Hippocampal formation (tissue), 2 donors: ENCODE measurements around the gene ST6GALNAC3.

ENCODE experiments used
- DNase-seq, 2 donors: peaks; one replicate each; lab custom pipeline; 2025; lab: John Stamatoyannopoulos, UW

The ST6GALNAC3 gene

DNA sequence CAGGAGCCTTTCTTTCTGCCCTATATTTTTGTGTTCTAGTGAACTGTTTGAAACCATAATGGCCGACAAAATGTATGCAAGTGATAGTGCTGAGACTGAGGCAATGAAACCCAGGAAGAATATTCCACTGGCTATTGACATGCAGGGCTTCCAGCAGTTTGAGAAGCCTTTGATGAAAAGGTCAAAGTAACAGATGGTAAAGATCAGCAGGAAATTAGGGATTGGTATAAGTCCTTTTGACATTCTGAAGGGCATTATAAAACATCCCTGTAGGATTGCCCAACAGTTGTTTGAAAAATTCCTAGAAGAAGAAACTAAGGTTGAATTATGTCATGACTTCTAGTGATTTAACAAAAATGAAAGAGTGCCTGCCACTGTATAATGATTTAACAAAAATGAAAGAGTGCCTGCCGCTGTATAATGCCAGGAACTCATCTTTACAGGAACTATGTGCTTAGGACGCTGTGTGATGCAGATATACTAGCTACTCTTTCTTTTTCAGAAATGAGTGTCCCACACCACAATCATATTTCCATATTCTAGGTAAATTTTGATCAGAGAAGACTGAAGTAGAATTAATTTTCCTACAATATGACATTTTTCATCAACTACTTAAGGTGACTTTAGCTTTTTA, 508.8 kb downstream of the ST6GALNAC3 start:
- no peak for DNase-seq

DNA sequence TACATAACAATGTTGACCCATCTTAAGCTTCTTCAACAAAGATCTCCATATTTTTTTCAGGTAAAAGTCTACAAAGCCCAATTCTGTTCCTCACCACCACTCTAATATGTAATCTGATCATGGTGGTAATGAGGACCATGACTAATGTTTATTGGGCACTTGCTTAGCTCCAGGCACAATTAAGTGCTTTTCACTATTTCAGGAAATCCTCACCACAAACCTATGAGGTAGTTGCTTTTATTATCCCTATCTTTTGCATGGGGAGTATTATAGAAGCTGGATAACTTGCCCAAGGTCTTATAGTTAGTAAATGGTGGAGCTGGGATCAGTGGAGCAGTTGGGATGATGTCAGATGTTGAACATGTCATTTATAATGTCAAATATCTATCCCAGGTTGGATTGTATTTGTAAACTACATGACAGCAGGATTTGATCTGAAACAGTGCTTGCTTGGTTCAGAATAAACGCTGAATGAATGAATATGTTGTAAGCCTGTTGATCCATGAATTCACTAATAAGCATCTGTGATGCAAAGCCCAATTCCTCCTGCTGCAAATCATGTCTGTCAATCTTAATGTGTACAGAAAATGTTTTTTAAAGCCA, 509.4 kb downstream of the ST6GALNAC3 start:
- DNase-seq, result no peak

DNA sequence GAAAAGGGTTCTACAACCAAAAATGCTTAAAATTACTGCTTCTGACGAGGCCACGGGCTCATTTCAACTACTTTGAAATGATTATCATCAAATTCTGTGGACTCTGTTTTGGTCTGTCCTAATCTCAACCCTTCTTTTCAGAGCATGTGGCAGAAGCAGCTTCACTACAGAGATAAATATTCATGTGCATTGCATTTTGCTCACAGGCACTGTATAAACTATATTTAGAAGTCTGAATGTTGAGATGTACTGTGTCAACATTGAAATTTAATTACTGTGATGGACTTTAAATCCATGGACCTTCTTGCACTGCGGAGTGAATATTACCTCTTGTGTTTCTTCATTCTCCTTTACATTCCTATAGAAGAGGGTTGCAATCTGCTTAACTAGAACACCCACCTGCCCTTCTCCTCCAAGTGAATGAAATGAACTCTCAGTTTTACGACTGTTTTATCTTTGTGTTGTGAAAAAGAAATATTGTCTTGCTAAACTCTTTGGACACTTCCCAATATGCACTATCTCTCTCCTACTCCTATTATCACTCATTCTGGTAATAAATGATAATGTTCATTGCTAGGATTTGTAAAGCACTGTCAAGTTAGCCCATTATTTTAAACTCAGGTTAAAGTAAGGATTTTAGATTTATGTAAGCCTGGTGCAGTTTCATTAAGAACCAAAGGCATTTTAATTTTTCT, 511.6 kb downstream of the ST6GALNAC3 start:
- DNase-seq, result no peak

DNA sequence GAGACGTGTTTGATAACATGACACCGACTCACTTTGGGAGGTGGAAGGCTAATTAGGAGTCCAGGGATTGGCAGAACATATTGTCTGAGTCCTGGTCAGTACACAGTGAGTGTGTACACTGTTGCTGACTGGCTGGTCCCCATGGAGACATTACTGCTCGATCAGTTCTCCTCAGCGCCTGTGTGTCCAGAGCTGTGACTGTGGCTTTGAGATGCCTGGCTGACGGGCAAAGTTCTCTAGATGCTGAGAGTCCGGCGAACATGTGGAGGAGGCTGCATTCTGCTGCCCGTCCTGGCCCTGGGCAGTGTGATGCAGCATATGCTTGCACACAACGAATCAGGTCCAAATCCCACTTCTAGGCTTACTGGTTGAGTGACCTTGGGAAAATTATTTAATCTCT, 512.7 kb downstream of the ST6GALNAC3 start:
- DNase-seq, result no peak

DNA sequence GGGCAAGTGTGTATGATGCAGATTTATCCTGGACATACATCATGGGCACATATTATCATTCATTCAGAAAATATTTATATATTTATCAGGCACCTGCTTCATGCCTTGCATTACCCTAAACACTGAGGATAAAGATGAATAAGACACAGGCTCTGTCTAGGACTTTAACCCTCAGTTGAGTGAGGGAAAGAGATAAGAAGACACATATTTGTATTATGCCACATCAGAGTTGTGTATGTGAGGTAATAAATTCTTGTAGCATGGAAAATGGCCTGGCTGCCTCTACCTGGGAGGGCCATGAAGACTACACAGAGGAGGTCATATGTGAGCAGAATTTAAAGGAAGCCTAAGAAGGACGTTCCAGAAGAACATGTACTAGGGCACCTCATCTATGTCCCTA, 516.9 kb downstream of the ST6GALNAC3 start:
- DNase-seq, result no peak

DNA sequence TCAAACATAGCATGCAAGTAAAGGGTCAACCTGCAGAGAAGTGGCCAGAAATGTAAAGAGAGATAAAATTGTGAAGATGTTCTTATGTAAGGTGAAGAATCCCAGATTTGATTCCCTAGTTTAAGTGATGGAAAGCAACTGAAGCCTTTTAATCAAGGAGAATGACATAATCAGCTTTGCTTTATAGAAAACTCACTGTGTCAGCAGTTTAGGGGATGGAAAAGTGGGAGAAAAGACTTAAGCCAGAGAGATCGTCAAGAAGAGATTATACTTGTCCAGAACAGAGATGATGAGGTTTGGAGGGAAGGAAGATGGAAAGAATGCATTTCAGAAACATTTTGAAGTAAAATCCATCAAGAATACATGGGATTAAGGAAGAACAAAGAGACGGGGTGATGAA, 517.4 kb downstream of the ST6GALNAC3 start:
- DNase-seq, result no peak

DNA sequence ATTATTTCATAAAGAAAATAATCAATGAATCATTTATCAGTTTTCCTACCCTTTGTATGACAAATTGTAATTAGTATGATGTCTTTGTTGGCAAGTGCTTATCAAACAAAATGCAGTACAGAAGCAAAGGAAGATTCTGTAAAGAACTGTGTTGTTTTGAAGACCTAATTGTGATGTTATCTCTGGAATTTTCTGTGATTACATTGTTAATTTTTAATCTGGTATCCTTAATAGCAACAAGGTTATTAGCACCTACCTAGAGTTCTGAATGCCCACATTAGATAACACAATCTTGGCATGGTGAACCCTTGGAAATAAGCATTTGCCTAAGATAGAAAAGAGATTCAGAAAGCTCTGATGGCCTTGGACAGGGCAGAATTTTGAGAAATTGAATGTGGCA, 518.6 kb downstream of the ST6GALNAC3 start:
- DNase-seq, result no peak

DNA sequence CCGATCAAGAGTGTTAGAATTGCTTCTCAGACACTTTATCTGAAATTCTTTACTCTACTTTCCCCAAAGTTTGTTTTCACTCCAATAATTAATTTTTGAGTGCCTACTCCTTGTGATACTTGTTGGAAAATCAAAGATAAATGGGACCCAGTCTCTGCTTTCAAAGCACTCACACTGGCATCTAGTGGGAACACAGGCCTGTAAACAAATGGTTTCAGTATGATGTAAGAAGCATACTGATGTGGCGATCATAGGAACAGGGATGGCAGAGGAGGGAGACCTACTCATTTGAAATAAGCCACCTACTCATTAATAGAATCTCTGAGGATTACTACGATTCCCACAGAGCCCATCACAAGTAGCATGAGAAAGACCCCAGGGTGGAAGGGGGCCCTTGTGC, 519.1 kb downstream of the ST6GALNAC3 start:
- no peak for DNase-seq

DNA sequence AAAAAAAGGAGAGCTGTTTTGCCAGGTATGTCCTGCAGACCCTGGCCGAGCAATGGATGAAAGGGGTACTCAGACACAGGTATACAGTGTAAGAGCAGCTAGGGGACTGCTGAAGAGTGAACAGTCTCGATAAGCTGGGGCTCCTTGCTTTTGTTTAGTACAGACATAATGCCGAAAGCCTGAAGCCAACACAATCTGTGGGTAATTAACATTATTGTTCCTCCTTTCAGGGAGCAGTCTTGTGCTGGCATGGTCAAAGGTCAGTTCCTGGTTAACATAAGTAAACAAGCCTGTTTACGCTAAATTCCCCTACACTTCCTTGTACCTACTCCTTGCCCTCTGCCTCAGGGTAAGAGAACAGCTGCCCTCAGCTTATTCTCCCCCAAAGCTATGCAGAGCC, 520.5 kb downstream of the ST6GALNAC3 start:
- no peak for DNase-seq

DNA sequence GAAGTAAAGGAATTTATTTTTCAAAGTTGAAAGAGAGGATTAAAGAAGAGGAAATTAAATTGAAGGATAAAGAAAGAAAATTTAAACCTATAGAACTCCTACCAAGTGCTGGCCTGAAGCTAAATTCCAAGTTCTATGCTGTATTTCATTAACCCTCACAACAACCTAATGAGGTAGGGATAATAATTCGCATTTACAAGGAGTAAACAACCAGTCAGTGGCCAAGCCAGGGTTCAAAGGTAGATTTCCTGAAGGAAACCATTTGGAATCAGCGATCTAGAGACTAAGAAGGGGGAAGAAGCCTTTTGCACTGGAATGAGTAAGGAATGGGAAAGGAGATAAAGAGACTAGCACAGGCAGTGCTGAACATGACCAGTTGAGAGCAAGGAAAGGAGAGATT, 526.9 kb downstream of the ST6GALNAC3 start:
- no peak for DNase-seq

DNA sequence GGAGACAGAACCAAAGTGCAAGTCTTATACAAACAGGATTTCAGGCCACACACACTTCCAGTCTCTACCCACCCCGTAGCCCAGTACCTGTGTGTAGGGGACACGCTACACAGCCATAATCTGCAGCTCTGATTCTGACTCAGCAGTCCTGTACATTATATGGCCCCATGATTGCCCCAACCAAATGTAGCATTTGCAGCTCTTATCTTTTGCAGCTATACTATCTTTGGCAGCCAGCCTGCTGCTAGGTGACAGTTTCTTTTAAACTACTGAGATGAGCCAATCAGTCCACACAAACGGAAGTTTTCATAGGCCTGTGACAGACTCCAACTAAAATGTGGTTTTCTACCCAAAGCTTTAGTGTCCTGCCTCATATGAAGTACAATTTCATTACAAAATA, 533.2 kb downstream of the ST6GALNAC3 start:
- DNase-seq, result no peak

DNA sequence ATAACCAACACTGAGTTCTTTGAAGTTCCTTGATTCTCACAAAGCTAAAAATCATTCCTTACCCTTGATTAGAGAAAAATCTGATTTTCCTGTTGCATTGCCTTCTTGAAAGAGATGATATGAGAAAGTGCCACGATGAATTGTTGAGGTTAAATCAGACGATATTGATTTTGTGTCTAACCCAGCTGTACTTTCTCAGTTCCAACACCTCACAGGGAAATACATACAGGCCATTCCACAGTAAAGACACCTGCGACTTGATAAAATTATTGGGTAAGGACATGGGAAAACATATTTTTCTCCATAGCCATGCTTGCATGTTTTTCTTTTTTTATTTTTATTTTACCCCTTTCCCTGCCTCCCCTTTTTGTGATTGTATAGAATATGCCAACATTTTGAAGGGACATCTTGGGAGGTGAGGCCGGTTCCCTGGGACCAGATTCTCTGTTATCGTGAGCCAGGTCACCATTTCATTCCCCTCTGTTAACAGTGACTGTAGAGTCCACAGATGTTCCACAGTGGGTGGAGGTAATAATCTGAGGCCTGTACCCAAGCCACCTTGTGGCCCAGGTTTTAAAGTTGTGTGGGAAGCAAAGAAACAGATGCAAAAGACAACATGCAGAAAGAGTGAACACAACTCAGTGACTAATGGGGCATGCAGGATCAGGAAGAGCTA, 537.4 kb downstream of the ST6GALNAC3 start:
- DNase-seq, result no peak

DNA sequence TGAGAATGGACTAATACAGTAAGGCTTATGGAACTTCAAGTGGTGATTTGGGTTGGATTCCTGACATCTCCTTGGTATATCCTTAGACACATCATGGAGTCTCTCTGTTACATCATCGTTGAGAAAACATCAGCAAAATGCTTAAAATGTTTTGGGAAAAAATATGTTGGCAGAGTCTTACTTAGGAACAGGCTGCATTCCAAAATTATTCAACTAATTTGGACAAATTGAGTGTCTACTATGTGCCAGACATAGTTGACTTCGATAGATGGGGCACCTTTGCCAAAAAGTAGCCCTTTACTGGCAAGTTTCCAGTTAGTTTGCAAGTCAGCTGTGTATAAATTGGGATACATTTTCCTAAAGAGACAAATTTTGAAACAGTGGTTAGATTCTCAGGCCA, 539.3 kb downstream of the ST6GALNAC3 start:
- no peak for DNase-seq

DNA sequence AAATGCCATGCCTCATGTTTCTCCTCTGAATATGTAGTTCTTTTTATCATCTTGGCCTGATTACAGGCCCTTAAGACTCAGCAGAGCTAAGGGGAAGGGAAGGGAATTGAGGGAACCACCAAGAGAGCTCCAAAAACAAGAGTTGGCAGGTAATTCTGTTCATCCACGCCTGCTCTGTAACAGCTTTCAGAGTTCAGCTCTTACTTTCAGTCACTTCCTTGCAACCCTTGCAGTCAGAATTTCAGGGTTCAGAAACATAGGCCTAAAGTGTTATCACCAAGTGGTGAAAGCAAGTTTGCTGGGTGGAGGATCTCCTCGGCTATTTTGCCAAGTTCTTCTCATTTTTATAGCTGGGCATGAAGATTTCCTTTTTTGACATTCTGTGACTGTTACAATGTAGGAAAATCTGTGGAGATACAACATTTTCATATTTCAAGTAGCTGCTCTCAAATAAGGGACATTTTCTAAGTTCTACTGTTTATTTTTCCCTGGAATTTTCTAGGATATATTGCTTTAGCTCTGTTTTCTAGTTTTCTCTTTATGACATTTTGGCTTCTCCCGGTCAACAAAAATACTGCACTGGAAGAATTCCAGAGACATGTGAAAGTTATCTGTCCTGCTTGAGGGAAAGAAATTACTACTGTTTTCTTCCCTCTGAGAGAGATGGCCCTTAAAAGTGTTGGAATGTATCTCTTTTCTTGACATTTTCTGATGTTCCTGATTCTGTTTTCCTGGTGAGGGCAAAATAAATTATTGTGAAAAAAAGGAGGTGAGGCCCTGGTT, 540.9 kb downstream of the ST6GALNAC3 start:
- DNase-seq, result no peak

DNA sequence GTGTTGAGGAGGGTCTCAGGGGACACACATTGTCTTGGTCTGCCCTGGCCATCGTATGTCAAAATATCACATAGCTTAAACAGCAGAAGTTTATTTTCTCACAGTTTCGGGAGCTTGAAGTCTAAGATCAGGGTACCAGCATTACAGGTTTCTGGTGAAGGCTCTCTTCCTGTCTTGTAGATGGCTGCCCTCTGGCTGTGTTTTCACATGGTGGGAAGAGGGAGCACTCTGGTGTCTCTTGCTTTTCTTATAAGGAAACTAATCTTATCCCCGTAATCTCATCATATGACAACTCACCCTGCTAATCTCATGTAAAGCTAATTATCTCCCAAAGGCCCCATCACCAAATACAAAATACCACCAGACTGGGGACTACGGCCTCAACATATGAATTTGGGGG, 545.8 kb downstream of the ST6GALNAC3 start:
- DNase-seq, result no peak

DNA sequence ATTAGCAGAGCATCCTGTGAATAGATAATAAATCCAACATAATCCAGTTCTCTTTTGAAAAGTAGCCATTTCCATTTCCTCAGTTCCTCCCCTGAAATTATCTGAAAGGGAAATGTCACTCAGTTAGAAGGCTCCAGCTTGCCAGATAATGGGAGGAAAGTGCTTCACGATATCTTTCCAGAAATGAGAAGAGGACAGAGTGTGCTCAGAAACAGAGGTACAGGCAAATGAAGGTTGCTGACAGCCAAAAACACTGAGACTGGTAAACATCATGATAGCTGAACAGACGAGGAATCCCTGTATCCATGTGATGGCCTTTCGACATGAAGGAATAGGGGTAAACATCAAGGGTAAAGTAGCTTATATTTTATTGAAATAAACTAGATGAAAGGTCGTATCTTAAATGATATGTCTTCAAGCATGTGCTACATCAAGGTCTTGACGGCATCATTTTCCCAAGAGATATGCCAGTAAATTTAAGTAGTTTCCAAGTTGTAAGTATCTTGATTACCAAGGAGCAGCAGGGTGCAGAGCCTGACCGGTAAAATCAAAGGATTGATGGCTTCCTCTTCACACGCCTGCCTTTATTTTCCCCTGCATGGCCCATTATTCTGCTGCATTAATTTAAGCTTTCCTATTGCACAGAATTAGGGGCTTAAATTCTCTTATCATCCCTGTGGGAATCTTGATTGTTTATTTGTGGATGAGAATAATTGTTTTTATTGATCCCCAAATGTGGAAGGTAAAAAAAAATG, 548.4 kb downstream of the ST6GALNAC3 start:
- DNase-seq, result no peak

DNA sequence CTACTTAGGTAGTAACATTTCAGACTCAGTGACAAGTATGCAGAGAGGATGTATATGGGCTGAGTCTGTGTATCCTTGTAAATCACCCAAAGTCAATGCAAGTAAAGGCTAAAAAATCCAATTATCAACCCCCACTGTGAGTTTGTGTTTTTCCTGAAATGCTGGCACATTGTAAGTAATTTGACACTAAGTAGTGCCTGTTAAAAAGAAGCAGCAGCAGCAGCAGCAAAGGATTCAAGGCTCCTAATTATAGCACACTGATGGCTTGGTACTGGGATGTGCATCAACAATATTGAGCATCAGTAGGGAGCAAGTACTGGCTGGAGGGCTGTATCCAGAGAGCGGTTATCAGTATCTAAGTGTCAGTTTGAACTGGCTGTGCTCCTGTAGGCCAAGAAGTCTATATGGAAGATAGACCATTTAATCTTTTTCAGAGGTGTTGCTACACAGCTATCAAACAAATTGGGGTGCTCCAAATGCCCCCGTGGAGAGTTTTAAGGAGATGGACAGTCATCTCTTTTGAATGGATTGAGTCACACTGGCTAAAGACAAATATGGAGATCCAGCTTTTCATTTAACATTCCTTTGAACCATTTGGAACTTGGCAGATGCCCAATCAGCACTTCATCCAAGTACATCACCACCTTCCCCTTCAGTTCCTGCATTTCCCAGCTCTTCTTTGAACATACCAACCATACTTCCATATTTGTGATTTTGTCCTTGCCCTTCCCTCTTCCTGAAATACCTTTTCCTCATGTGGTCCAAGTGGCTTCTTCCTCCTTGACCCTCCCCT, 551.5 kb downstream of the ST6GALNAC3 start:
- no peak for DNase-seq

DNA sequence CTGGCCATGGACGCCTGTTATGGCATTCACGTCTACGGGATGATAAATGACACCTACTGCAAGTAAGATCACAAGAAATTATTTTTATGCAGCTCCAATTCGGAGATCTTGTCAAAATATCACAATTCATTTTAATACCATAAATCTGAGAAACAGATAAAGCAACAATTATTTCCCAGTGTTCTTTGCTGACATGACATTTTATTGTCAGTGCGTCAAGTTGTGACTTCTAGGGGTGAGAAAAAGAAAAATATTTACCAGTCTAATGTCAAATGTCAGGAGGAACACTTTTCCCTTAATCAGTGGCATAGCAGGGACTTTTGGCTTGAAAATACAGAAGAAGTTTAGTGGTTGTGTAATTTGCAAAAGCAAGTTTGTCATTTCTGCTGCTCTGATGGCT, 553.0 kb downstream of the ST6GALNAC3 start:
- no peak for DNase-seq

DNA sequence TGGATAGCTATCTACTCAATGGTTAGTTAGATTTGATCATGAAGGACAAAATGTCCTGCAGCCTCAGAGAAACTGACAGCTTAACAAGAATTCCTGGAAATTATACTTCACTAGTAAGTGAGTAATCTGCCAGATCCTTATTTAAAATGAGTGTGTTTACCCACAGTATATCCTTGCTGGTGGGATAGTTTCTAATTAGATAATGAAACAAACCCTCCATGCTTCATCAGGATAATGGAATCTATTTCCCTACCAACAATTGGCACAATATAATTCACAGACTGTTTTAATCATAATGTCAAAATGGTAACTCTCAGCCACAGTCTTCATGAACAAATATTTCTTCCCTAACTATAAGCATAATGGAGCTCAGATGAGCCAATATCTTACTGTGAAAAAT, 553.4 kb downstream of the ST6GALNAC3 start:
- DNase-seq, result no peak

DNA sequence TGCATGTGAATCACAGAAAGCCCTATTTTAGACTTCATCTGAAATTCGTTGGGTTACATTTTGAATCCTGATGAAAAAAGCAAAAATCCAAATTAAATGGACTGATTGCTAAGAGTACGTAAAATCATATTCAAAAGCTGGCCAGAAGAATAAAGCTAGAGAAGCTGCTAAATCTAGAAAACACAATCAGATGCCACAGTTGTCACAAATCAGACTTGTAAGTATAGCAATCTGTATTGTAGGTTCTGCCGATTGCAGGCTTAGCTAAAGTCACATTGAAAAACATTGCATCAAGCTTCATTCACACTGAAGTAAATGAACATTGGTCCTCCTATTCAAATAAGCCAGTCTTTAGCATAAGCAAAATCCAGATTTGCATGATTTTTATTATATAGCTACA, 557.6 kb downstream of the ST6GALNAC3 start:
- DNase-seq, result no peak

DNA sequence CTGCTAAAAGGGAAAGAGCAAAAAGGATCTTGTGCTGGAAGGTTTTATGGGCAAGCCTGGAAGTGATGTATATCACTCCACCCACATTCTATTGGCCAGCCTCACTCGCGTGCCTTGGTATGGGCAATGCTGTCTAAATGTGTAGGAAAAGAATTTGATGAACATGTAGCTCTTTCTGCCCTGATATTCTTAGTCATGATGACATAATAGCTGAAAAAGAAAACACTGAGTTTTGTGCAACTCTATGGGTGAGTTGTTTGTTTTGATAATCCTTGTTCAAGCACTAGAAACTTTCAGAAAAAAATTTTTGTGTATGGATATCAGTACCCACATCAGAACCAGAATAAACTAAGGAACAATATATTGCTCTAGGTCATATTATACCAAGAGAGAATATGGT, 561.2 kb downstream of the ST6GALNAC3 start:
- DNase-seq, result no peak
